ENCODE data around the gene RANBP17.

DNA sequence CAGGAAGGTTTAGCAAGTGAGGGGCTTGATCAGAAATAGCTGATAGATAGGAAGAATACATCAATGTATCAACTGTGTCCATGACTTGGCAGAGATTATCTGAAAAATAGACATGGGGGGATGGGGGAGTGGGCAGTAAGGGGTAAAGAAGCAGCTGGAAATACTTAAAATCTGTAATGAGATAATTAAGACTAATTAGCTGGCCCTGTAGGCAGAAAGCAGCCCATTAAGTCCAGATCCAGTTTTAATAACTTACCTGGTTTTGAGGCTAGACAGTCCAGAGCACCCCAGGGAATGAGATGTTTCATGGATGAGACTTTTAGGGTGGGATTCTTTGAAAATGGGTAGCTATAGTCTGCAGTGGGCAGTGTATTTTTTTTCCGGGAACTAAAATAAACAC is 330.3 kb downstream of the RANBP17 start:
- TF ChIP-seq, protein P1, sequence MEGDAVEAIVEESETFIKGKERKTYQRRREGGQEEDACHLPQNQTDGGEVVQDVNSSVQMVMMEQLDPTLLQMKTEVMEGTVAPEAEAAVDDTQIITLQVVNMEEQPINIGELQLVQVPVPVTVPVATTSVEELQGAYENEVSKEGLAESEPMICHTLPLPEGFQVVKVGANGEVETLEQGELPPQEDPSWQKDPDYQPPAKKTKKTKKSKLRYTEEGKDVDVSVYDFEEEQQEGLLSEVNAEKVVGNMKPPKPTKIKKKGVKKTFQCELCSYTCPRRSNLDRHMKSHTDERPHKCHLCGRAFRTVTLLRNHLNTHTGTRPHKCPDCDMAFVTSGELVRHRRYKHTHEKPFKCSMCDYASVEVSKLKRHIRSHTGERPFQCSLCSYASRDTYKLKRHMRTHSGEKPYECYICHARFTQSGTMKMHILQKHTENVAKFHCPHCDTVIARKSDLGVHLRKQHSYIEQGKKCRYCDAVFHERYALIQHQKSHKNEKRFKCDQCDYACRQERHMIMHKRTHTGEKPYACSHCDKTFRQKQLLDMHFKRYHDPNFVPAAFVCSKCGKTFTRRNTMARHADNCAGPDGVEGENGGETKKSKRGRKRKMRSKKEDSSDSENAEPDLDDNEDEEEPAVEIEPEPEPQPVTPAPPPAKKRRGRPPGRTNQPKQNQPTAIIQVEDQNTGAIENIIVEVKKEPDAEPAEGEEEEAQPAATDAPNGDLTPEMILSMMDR (IDR thresholded peaks at IDR 0.05) = no peak
- no peak for TF ChIP-seq POLR2A (IDR thresholded peaks at IDR 0.05)
